GM19025 (cell line): ENCODE results near the gene FHAD1.

Experiments
- ATAC-seq: cut with Tn5 transposase; IDR thresholded peaks from one replicate; pipeline ENCODE4 v1.9.1; 2021; ENCODE audit warnings: mild to moderate bottlenecking, low read depth, moderate library complexity; ENCODE audit not compliant: unreplicated experiment

FHAD1 gene

DNA sequence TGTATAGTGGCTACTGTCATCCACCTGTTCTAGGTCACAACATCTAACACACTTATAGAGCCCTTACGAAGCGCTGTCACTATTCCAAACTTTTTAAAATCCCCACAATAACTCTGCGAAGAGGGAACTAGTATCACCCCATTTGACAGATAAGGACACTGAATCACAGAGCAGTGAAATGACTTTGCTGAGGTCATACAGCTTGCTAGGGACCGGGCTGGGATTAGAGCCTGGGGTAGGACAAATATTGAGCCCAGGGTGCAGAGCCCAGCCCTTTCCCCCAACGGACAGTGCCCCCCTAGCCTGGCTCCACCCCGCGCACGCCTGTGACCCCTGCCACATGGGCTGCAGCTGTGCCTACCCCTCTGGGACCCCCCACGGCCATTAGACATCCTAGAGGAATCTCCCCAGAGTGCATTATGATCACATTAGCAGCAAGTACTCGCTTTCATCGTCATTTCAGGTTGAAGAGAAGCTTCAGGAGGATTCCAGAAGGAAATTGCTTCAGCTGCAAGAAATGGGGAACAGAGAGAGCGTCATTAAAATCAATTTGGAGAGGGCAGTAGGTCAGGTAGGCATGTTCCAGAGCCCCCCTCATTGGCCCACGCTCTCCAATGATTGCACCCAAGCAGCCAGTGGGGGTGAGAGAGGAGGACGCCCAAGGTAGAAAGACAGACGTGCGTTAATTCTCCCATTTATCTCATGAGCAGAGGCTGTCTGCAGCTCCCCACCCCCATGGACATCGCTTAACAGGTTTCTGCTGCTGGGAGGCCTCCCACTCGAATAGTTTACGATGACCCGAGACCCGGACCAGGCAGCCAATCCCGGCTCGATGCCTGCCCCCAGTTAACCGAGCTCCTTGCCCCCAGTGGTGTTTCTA lies 77.2 kb downstream of the FHAD1 start:
- no peak for ATAC-seq

DNA sequence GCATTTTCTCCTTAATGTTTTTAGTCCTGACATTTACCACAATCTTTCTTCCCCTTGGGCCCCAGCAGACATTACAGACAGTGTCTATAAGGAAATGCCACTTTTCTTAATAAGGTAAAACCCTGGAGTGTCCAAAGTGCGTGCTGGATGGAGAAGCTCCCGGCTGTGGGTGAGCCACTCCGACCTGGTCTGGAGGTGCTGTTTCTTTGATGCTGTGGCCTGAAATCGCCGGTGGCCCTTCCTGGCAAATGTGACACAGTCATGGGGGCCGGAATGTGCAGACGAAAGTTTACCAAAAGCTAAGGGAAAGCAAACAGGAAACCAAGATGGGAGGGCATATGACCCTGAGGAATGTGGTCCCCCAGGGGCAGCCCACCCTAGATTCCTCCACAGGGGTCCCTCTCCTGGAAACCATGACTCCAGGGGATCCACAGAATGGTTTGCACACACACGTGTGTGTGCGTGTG lies 77.9 kb downstream of the FHAD1 start:
- no peak for ATAC-seq

DNA sequence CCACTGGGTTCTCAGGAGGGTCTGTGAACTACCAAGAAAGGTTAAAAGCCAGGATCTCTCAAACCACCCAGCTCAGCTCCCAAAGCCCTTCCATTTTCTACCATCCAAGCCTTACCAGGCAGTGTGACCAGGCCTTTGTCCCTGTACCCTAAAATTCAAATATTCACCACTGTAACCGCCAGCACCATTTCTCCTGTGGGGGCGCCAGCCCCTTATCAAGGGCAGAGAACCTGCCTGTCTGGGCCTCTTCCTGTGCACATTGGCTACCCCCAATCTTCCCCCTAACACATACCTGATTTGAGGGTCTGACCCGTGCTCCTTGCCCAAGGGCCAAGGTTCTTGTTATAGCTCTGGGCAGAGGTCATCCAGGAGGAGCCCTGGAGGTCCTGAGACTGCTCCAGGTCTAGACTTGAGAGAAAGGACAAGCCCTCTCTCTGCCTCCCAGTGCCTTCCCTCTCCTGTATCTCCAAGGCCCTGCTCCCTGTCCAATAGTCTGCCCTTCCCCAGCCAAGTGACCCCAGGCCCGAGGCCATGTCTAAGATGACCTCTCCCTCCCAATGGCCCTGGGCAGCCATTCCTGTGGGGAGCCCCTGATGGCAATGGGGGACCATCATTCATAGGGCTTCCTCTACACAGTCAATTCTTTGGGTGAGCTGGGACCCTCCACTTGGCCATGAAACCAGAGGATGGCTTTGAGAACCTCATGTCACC lies 78.5 kb downstream of the FHAD1 start:
- ATAC-seq = no peak

DNA sequence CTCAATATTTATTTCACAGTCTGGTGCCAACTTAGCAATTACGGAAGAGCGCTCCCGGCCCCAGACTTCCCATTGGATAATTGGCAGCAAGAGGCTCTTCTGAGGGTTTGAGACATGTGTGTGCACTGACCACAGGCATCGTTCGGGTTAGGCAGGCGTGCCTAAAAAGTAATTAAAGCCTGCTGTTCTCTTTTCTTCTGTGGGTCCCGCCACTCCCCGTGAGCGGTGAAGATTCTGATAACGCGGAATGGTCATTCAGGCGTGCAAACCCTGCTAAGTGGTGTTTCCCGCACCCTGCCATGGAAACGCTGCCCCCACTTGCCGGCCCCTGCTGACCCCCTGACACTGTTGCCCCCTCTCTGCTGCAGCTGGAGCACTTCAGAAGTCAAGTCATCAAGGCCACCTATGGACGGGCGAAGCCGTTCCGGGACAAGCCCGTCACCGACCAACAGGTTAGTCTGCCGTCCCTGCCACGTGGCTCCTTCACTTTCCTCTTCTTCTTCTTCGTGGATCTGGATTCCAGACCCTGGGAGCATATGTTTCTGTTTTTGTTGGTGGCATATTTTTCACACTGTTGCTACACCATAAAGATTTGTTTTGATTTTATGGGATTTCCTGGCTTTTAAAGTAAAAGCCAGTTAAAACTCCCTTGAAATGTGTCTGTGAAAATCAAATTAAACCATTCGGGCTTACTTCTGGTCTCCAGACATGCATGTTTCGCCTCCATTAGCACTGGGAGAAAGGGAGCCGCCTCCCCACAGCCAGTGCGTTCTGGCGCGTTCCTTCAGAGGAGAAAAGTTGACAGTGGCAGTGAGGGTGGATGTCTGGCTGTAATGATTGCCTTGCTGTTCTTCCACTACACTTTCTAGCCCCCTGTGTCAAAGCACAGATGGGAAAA lies 79.9 kb downstream of the FHAD1 start:
- ATAC-seq = no peak

DNA sequence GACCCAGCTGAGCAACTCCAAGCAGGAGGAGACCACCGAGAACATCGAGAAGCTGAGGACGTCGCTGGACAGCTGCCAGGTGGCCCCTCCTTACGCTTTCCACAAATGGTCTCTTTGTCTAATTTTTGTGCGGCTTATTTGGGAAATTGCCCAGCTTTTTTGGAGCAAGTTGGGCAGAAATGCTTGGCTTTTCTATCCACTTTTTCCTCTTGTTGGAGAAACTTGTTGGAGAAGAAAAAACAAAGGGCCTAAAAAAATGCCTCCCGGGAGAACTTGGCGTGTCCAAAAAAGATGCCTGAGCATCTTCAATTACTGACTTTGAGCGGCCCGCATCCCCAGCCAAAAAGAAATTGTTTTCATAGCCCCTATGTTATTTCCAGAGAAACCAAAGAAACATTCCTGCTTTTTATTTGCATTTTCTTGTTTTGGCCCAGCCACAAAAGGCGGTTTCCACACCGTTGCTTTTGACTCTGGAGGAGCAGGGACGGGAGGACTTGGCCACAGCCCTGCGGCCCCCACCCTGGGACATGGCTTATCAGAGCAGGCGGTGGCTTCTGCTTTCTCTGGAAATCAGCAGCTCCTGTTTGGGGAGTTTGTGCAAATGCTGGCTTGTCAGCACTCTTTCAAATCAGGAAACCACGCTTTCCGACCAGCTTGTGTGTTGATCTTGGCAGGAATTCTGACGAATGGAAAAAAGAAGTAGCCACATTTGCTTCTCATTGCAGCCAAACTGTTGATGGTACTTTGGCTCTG lies 81.5 kb downstream of the FHAD1 start:
- ATAC-seq = no peak

- ATAC-seq = no peak
These were observed 82.2 kb downstream of the FHAD1 start for GRCh38 chr1:15329104-15329820.

DNA sequence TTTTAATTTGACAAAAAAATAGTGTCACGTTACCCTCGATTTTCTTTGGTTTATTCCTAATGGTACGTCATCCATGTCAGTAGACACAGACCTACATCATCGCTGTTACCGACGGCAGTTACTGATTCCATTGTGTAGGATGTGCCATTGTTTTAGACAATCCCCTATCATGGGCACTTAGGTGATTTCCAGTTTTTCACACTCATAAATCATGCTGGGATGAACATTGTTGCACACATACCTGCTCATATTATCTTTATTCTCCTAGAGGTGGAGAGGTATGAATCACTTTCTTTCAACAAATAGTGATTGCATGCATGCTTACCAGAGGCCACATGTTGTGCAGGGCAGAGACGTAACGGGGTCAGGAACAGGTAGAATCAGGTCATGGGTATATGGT lies 83.0 kb downstream of the FHAD1 start:
- no peak for ATAC-seq

GRCh38 chr1:15331180-15331579 lies 84.2 kb downstream of the FHAD1 start:
- no peak for ATAC-seq

- ATAC-seq = no peak
These were observed 84.7 kb downstream of the FHAD1 start for GRCh38 chr1:15331734-15332133.

- ATAC-seq = no peak
These were observed 85.5 kb downstream of the FHAD1 start for GRCh38 chr1:15332525-15332924.

- no peak for ATAC-seq
These were observed 86.1 kb downstream of the FHAD1 start for GRCh38 chr1:15332952-15333715.

- ATAC-seq = no peak
These were observed 88.0 kb downstream of the FHAD1 start for GRCh38 chr1:15334995-15335394.

DNA sequence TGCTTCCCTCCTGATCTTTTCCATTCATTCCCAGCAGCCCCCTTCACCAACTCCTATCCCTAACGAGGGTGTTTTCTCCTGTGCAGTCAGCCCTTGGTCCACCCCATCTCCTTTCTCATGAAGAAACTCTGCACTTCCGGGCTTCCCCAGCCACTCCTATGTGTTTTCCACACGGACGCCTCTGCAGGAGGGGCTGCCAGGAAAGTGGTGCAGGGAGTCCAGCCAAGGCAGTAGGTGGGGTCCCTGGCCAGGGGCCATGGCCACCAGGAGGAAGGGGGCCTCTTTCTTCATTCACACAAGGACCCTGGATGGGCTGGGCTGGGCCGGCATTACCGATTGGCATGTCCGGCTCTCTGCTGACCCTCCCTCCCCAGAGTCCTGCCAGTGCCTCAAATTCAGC lies 89.8 kb downstream of the FHAD1 start:
- ATAC-seq = no peak

GRCh38 chr1:15337656-15338402 lies 90.8 kb downstream of the FHAD1 start:
- ATAC-seq = no peak

- no peak for ATAC-seq
These were observed 92.5 kb downstream of the FHAD1 start for GRCh38 chr1:15339570-15339969.

DNA sequence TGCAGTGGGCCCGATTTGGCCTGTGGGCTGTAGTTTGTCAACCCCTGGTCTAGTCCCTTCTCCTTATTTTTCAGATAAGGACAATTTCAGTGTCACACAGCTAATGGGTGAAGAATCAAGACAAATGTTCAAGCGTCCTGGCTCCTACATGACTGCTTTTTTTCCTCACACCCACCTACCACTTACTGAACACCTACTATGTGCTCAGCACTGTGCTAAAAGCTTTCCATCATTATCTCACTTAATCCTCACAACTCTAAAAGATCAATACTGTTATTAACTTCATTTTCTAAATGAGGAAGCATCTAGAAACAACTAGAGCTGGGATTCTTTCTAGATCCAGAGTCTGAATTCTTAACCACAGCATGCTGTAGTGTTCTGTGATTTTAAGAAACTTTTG lies 94.2 kb downstream of the FHAD1 start:
- no peak for ATAC-seq

DNA sequence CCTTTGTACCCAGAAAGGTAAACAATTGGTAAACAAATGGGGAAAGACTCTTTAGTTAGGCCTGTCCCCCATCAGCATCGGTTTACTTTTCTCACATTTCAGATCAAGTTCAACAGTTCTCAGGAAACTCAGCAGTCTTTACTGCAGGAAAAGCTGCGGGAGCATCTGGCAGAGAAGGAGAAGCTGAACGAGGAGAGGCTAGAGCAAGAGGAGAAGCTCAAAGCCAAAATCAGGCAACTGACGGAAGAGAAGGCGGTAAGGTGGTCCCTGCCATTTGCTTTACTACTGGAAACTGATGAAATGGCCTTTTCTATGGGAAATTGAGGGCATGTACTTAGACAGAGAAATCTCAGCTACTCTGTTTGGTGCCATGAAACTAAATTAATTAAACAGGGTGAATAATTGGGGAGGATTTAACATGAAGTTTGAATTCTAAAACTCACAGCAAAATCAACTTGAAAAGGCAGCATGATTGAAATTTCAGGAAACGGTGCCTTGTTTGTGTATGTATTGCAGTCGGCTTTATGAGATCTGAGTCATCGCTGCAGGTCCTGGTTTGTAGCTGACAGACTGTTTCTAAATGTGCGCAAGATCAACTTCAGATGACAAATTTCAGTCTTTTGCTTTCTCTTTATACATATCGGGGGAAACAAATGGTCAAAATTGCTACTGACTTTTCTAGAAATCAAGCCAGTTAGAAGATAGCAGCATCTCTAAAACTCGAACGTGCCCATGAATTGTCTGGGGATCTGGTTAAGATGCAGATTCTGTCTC lies 94.8 kb downstream of the FHAD1 start:
- no peak for ATAC-seq
